NCI-H1048 (cell line): Measurements from ENCODE around the gene FAM234A.
"Not testable (repeated sequence)": the region's sequence is repeated elsewhere in the genome, so short reads cannot be mapped to it uniquely, and the experiment has no call there.

Experiments used
- DNase-seq: peaks from one replicate; lab custom pipeline; 2025; lab: John Stamatoyannopoulos, UW

Gene FAM234A

DNA sequence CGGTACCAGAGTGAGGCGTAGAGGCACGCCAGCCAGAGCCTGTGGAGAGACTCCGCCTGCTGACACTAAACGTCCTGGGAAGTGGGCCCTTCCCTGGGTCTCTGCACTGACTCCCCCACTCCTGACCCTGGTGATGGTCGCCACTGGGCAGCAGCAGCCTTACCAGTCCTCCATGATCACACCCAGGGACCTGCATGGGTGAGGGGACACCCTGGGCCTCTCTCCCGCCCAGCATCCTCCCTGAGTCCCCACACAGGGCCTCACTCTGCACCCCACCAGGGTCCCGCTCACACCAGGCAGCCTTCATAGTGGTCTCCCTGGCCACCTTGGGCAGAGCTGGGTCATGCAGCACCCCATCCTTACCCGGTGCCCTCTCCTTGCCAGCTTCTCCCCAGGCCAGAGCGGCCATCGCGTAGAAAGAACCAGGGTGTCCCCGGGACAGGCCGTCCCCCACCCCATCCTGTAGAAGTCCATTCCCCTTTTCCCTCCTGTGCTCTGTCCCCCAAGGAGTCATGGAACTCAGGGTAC, 30.4 kb downstream of the FAM234A start:
- DNase-seq, result no peak

- no peak for DNase-seq
These were observed 31.1 kb downstream of the FAM234A start for GRCh38 chr16:265711-266110.

GRCh38 chr16:266258-267164, 31.9 kb downstream of the FAM234A start:
- no peak for DNase-seq

DNA sequence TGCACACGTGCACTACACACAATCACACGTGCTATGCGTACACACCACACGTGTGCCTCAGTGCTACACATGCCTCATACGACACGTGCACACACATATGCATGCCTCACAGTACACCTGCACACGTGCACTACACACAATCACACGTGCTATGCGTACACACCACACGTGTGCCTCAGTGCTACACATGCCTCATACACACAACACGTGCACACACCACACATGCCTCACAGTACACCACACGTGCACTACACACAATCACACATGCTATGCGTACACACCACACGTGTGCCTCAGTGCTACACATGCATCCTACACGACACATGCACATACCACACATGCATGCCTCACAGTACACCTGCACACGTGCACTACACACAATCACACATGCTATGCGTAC, 32.9 kb downstream of the FAM234A start:
- DNase-seq, result not testable (repeated sequence)

DNA sequence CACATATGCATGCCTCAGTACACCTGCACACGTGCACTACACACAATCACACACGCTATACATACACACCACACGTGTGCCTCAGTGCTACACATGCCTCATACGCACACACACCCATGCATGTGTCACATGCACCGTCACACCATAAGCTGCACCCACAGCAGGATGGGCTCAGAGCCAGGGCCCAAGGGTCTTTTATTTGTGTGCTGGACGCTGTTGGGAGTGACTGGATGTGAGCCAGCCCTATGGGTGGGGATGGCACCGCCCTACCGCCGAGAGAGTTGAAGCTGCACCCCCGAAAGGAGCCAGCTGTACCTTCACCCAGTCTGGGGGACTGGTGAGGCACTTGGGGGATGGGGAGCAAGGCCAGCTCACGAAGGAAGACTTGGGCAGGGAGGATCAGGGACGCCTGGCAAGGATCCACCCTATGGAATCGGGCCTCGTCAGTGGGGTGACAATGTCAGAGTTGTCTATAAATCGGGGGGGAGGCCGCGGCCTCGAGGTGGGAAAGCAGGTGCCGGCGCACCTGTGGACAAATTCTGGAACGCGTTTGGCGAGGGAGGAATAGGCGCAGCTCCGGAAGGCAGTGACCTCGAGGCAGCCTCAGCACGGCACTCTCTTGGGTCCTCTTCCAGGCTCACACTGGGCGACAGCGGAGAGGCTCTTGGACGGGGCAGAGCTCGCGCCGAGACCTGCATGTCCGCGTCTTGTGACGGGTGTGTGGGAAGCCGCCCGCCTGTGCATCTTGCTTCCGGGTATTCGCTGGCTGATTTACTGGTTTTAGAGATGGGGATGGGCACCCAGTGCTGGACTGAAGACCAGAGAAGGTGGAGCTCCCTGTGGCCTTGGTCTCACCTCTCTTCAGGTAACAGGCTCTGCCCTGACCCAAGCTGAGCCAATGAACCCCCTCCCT, 33.8 kb downstream of the FAM234A start:
- DNase-seq, result no peak

- no peak for DNase-seq
These were observed 34.6 kb downstream of the FAM234A start for GRCh38 chr16:269061-269796.

DNA sequence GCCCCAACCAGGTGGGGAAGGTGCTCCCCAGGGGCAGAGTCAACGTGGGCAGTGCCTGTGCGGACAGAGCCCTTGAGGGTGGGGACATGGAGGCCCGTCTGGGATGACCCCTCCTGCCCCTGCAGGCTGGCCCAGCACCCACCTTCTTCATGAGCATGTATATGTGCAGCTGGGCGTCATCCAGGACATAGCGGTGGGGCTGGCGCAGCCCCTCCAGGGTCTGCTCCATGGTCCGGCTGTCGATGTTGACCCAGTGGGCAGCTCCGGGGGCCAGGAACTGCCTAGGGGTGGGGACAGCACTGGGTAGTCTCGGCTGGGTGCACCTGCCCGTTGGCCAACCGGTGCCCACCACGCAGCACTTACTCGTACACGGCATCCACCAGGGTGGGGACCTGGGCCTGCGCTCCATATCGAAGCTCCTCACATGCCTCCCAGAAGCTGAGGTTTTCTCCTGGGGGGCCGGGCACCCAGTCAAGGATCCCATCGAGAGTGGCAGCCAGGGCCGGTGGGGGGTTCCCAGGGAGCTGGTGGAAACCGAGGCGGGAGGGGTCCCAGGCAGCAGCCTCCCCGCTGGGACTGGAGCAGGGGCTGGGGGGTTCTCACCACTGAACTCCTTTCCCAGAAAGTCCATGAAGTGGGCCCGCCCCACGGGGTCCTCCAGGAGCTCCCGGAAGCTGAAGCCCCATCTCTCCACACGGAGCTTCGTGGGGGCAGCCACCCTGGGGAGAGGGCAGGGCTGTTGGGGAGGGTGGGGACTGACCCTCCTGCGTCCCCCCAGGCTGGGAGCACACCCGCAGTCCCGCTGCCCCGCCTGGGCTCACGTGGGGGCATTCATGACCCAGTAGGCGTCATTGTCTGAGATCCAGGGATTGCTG, 36.0 kb downstream of the FAM234A start:
- no peak for DNase-seq

DNA sequence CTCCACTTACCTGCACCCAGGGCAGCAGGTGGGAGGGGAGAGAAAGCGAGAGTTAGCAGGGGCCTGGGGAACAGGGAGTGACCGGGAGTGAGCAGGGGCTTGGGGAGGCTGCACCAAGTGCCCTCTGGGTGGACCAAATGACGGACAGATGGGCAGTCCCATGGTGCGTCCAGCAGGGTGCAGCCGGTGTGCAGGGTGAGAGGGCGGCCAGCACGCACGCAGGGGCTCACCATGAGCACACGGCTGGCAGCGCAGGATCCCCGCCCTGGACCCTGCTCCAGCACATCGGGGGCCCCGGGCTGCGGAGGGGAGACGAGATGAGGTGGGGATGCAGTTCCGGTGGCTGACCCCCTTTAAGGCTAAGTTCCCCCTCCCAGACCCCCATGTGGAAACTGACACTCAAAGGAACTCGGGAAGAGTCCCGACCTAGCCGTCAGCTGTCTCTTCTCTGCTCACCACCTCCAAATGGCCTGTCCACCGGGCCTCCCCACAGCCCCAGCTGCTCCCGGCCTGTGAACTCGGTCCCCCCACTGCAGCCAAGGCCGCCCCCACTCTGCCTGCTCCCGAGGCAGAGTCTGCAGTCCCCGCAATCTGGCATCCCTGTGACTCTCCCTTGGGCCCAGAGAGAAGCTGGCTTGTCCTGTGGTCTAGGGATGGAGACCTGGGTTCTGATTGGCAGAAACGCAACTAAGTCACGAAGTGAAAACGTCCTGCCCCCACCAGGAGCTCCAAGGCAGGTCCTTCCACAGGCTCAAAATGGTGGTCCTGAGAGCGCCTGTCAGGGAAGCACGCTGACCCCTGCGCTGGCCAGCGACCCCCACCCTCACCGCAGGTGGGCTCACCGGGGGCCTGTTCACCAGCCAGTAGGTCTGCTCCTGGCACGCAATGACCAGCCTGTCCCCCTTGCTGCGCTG, 38.3 kb downstream of the FAM234A start:
- DNase-seq, result no peak

DNA sequence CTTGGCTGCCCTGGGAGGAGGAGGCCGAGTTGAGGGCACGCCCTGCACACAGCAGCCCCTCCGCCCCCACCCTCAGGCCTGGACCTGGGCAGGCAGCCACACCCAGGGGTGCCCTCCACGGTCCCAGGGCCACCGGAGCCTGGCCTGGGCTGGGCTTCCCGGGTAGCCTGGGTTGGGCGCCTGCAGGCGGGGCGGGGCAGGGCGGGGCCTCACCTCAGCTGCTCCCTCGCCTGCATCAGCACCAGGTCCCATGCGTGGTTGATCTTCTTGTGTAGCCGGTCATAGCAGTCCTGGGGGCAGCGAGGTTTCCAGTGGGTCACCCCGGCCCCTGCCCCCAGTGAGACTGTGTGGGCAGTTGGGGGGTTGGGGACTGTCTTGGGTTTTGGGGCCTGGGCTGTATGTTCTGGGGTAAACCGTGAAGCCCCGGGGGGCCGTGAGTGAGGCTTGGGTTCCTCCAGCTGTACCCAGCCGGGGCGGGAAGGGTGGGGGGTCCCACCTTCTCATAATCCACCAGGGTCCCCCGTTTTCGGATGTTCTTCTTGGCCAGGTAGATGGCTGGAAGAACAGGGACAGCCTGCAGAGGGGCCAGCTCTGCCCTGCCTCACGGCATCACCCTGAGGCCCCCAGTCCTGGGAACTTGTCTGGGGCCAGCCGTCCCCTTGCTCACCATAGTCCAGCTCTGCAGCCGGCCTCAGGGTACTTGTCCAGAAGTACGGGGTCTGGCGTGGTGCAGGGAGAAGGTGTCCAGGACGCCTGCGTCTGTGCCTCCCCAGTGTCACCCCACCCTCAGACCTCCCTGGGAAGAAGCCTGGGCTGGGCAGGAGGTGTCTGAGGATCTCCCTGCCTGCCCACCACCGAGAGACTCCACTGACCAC, 39.2 kb downstream of the FAM234A start:
- DNase-seq, result no peak

- DNase-seq, result no peak
These were observed 40.5 kb downstream of the FAM234A start for GRCh38 chr16:275041-275641.

DNA sequence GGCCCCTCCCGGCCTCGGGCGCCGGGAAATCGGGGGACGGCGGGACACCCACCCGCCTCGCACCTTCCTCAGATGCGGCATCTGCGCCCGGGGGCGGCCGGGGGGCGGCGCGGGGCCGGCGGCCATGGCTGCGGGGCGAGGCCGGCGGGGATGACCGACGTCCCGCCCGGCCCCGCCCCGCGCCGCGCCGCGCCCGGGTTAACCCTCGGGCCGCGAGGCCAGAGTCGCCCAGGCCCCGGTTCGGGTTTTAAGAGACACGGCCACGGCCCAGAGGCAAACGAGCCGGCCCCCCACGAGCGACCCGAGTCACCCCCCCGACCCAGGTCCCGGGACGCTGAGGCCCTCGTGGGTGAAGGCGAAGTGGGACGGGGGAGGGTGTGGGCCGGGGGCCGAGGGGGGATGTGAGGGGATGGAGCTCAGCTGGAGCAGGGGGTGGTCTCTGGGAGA, 41.2 kb downstream of the FAM234A start, which contains the start of gene RGS11:
Gene RGS11 (minus strand): TSS at position 159 of the 447 bp plus-strand sequence. CDS start 33 bp downstream, at position 126.
- DNase-seq, result no peak

DNA sequence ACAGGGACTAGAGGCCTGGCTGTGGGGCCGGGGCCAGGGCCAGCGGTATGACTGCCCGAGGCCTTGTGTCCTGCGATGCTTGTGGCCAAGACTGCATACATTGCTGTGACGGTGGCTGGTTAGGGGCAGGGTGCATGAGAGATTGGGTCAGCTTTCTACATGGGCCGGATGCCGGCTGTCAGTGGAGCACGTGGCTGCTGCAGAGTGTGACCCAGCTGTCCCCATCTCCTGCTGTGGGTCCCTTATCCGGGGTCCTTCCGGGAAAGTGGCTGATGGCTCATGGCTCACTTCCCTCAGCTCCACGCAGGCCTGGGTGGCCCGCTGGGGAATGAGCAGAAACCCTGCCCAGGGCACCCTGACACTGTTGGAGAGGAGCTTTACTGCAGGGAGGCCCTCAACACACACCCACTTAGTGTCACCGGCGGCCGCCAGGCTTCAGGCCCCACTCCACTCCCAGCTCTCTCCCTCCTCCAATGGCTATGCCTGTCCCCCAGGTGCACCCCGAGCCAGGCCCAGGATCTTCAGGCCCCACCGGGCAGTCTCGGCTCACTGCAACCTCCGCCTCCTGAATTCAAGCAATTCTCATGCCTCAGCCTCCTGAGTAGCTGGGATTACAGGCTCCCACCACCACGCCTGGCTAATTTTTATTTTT, 41.9 kb downstream of the FAM234A start:
- no peak for DNase-seq

- DNase-seq, result no peak
These were observed 44.3 kb downstream of the FAM234A start for GRCh38 chr16:278863-279366.

- no peak for DNase-seq
These were observed 44.9 kb downstream of the FAM234A start for GRCh38 chr16:279531-279930.

- DNase-seq, result no peak
These were observed 45.4 kb downstream of the FAM234A start for GRCh38 chr16:280005-280460.

GRCh38 chr16:280552-280951, 45.9 kb downstream of the FAM234A start, which contains the start of gene ARHGDIG:
Gene ARHGDIG, plus strand, starts transcription at chr16:280591. Its CDS starts 90 bp downstream, at chr16:280681.
- no peak for DNase-seq

DNA sequence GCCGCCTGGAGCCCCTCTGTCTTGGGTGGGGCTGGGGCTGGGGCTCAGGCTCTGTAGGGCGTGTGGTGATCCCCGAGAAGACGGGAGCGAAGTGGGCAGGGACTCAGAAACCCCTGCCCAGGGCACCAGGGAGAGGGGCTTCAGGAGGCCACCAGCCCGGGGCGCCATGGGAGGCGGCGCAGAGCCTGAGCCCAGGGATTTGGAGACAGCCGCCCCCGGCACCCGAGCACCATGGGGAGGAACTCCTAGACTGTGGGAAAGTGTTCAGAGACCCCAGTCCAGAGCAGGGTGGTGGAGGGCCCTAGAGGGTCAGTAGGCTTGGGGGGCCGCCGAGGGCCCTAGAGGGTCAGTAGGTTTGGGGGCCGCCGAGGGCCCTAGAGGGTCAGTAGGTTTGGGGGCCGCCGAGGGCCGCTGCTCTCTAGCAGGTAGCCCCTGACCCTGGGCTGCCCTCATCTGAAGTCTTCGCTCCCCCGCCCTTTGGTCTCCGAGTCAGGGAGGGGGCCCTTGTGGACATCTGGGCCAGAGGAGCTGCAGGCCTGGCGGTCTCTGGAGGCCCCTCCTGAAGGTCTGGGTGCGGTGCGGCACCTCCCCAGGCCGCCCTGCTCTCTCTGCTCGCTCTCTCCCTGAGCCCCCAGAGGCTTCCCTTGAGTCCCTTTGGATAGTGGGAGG, 46.5 kb downstream of the FAM234A start:
- no peak for DNase-seq
